Heart left ventricle (tissue), 13 donors: ENCODE measurements around the gene KCNJ1.

Experiments used
- CTCF ChIP-seq, 12 donors: fragments of 200-600 bp; sonication (generic) in 4 of 12; IDR thresholded peaks; one replicate each; pipeline versions ENCODE4 v1.5.0 to v1.8.0; 2018 to 2022; ENCODE audit warnings: antibody characterized with exemption in 12 of 12, mild to moderate bottlenecking in 5 of 12
- POLR2A ChIP-seq, 2 donors: fragments of 450-650 bp; IDR thresholded peaks; one replicate each; pipeline ENCODE4 v1.6.1; 2017; ENCODE audit warnings: antibody characterized with exemption in 2 of 2, mild to moderate bottlenecking in 2 of 2, moderate library complexity in 2 of 2
- donor health status: ischemic (EF 13 %, LVEDD 7.1; RV severe dilation, severe dysfunction).
- donor health status: DM: no; HTN: yes; CAD: no.
- donor health status: DM: no; HTN: no; CAD: no.
- donor health status: ischemic (EF 25% LVEDD 6.9; RV normal size, moderate dysfunction).
- donor health status: ischemic (EF 25% LVEDD 5.7; RV mildly dilated, moderate dysfunction).
- donor health status: ischemic (EF 35%, LVEDD 5.7; RV mildly dilated, moderate dysfunction).
- donor health status: nonischemic (EF 11% LVEDD 7.7; RV severe dilation, severe dysfunction).
- donor health status: DM: yes; HTN: yes; CAD: no.
- donor health status: PGD.
- donor health status: ischemic (EF 29% LVEDD 5.4; RV normal size, mild dysfunction).
- donor health status: nonischemic (EF 23%, LVEDD 6.1; RV moderate dilation, normal function).

DNA sequence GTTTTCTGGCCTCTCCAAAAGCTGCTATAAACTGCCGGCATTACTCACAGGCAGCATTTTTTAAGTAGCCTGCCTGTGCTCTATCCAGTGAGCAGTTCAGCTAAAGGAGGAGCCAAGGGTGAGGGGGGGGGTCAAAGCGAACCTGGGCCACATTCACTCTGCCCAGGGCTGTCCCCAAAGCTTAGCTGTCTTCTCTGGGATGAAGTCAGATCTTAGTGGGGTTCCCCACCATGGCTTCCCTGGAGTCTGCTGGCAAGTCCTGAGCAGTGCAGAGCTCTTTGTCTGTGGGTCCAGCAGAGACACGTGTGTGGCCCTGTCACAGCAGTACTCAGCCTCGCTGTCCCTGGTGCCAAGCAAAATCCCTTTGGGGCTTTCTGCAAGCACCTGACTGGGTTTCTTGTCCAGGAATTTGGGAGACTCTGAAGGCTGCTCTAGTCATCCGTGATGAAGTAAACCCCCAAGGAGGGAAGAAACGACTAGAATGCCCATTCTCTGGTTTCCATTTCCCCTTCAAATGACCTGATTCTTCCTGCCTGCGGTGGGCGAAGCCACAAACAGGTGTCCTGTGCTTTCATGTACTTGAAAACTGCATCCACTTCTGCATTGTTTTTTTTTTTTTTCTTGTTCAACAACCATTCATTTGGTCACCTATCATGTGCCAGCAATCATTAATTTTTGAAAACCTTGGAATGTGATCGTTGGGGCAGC, 26.6 kb upstream of the KCNJ1 start:
- TF ChIP-seq CTCF (IDR thresholded peaks at IDR 0.05), result no peak
- no peak for TF ChIP-seq POLR2A (IDR thresholded peaks at IDR 0.05)
